ENCODE results near the gene ADCY9. TPM values are rescaled to one million over a fixed set of nuclear protein-coding genes. Genes with fewer than 3 reads are reported as not detected.
A peak's percentile ranks its signal among the peaks of the same experiment; 100 is the strongest.

Gene ADCY9
- polyA plus RNA-seq, 3 donors = 0.44 to 9.3 (median 0.67) TPM

- no peak overlapping the region for H3K27ac ChIP-seq (ENCODE audit: low read depth in 1 of 2, low read length in 2 of 2)
- TF ChIP-seq, protein P1, sequence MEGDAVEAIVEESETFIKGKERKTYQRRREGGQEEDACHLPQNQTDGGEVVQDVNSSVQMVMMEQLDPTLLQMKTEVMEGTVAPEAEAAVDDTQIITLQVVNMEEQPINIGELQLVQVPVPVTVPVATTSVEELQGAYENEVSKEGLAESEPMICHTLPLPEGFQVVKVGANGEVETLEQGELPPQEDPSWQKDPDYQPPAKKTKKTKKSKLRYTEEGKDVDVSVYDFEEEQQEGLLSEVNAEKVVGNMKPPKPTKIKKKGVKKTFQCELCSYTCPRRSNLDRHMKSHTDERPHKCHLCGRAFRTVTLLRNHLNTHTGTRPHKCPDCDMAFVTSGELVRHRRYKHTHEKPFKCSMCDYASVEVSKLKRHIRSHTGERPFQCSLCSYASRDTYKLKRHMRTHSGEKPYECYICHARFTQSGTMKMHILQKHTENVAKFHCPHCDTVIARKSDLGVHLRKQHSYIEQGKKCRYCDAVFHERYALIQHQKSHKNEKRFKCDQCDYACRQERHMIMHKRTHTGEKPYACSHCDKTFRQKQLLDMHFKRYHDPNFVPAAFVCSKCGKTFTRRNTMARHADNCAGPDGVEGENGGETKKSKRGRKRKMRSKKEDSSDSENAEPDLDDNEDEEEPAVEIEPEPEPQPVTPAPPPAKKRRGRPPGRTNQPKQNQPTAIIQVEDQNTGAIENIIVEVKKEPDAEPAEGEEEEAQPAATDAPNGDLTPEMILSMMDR (IDR thresholded peaks at IDR 0.05) = no peak
- H3K4me2 ChIP-seq (replicated peaks; ENCODE audit: extremely low read depth, low read length, poor library complexity, severe bottlenecking) = no peak overlapping the region
- H3K4me3 ChIP-seq (replicated peaks in 1 of 3; ENCODE audit: low read depth in 2 of 3, low read length in 3 of 3) = no peak overlapping the region
- intact Hi-C loops (cut with micrococcal nuclease) = no loop called here
- H4K20me1 ChIP-seq (ENCODE audit: insufficient read depth, low read length) = no peaks in the 10 kb centered on the region
- no peak for DNase-seq
- H3K79me2 ChIP-seq (ENCODE audit: insufficient read depth, low read length) = no peaks in the 10 kb centered on the region
- H3K9me3 Mint-ChIP-seq = no peaks in the 10 kb centered on the region
- no peak overlapping the region for H3K9ac ChIP-seq (ENCODE audit: insufficient read depth, low read length, poor library complexity, severe bottlenecking)
- no peak overlapping the region for H2AFZ ChIP-seq (ENCODE audit: insufficient read depth, low read depth, low read length, poor library complexity, severe bottlenecking)
- H3K27ac Mint-ChIP-seq = peak overlapping the region in 1 of 7 donors; percentile 62
- H3K36me3 ChIP-seq (replicated peaks in 1 of 2; ENCODE audit: control insufficient read depth in 1 of 2, insufficient read depth in 2 of 2, low read length in 2 of 2) = peaks cover 28 to 55% of the 10 kb centered on the region in 2 donors
- no peaks in the 10 kb centered on the region for H3K27me3 ChIP-seq (ENCODE audit: control insufficient read depth in 2 of 2, insufficient read depth in 2 of 2, low read length in 2 of 2)
- no peaks in the 10 kb centered on the region for H3K4me1 ChIP-seq (ENCODE audit: control insufficient read depth in 1 of 2, insufficient read depth in 2 of 2, low read length in 2 of 2)
- H3K4me1 Mint-ChIP-seq = no peaks in the 10 kb centered on the region
- peaks cover 33 to 72% of the 10 kb centered on the region in 2 donors for H3K36me3 Mint-ChIP-seq
- H3K27me3 Mint-ChIP-seq (ENCODE audit: low read depth in 3 of 3) = peaks cover 0 to 2% (median 2%) of the 10 kb centered on the region in 3 donors
- no peak overlapping the region for H3K4me3 Mint-ChIP-seq
- no peaks in the 10 kb centered on the region for H3K9me3 ChIP-seq (replicated peaks in 1 of 2; ENCODE audit: control insufficient read depth in 1 of 2, insufficient read depth in 1 of 2, low read length in 2 of 2)
- WGBS (ENCODE audit: insufficient coverage) = 89% methylated on average over 24 of the region's 26 CpGs
Observed at GRCh38 chr16:3977376-3977775, 138.9 kb downstream of the ADCY9 start.

DNA sequence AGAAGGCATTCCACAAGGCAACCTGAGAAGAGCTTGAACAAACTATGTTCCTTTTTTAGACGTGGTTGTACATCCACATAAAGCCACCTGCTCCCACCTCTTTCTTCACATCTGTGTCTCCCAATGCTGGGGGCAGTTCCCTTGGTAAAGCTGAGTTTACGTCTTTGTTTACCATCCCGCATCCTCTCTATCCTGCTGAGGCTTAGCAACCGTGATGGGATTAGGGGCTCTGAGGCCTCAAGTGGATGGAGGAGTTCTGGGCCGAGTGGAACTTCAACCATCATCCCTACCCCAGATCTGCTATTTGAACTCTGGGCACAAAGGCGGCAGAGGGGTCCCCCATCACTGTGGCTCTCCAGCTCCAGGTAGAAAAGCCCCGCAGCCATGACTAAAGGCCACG lies 141.5 kb downstream of the ADCY9 start:
- Histone ChIP-seq H3K4me1 (ENCODE audit: control insufficient read depth in 1 of 2, insufficient read depth in 2 of 2, low read length in 2 of 2) (no peaks in the 10 kb centered on the region), H3K36me3 (replicated peaks in 1 of 2; ENCODE audit: control insufficient read depth in 1 of 2, insufficient read depth in 2 of 2, low read length in 2 of 2) (peaks cover 20 to 52% of the 10 kb centered on the region in 2 donors), H3K4me3 (replicated peaks in 1 of 3; ENCODE audit: low read depth in 2 of 3, low read length in 3 of 3) (no peak overlapping the region), H3K79me2 (ENCODE audit: insufficient read depth, low read length) (no peaks in the 10 kb centered on the region), H3K27ac (ENCODE audit: low read depth in 1 of 2, low read length in 2 of 2) (no peak overlapping the region), H3K9ac (ENCODE audit: insufficient read depth, low read length, poor library complexity, severe bottlenecking) (no peak overlapping the region), H2AFZ (ENCODE audit: insufficient read depth, low read depth, low read length, poor library complexity, severe bottlenecking) (no peak overlapping the region), H3K9me3 (replicated peaks in 1 of 2; ENCODE audit: control insufficient read depth in 1 of 2, insufficient read depth in 1 of 2, low read length in 2 of 2) (no peaks in the 10 kb centered on the region), H4K20me1 (ENCODE audit: insufficient read depth, low read length) (no peaks in the 10 kb centered on the region), H3K4me2 (replicated peaks; ENCODE audit: extremely low read depth, low read length, poor library complexity, severe bottlenecking) (no peak overlapping the region), H3K27me3 (ENCODE audit: control insufficient read depth in 2 of 2, insufficient read depth in 2 of 2, low read length in 2 of 2) (no peaks in the 10 kb centered on the region)
- H3K4me3 Mint-ChIP-seq = no peak overlapping the region
- no peak overlapping the region for H3K27ac Mint-ChIP-seq
- intact Hi-C loops (cut with micrococcal nuclease) = no loop called here
- DNase-seq = no peak
- H3K9me3 Mint-ChIP-seq = no peaks in the 10 kb centered on the region
- H3K4me1 Mint-ChIP-seq = no peaks in the 10 kb centered on the region
- 95% methylated on average over 4 of the region's 8 CpGs for WGBS (ENCODE audit: insufficient coverage)
- TF ChIP-seq, protein P1 (IDR thresholded peaks at IDR 0.05) = no peak
- peaks cover 29 to 71% of the 10 kb centered on the region in 2 donors for H3K36me3 Mint-ChIP-seq
- peaks cover 0 to 5% (median 2%) of the 10 kb centered on the region in 3 donors for H3K27me3 Mint-ChIP-seq (ENCODE audit: low read depth in 3 of 3)

Data from CD14-positive monocyte (primary cell).